Astrocyte (in vitro differentiated cells and primary cell): ENCODE data around the gene ATXN10.

ENCODE experiments used
- CTCF ChIP-seq: IDR thresholded peaks from 2 replicates; pipeline ENCODE4 v1.5.1; 2011; ENCODE audit warnings: low read depth, mild to moderate bottlenecking, inconsistent platforms, low read length, moderate library complexity; ENCODE audit not compliant: insufficient read depth
- EZH2 ChIP-seq: IDR thresholded peaks from 2 replicates; pipeline ENCODE4 v1.6.1; 2012; ENCODE audit warnings: mild to moderate bottlenecking, low read length, inconsistent platforms; ENCODE audit not compliant: insufficient read depth

GRCh38 chr22:45889093-45889538 lies 217.5 kb downstream of the ATXN10 start:
- TF ChIP-seq CTCF (no peak), EZH2 (no peak)
